Ovary (tissue), 9 donors: Measurements from ENCODE around the gene CYTH2. TPM values are rescaled to one million over a fixed set of nuclear protein-coding genes. Genes with fewer than 3 reads are reported as not detected.
"Not testable (repeated sequence)": the region's sequence is repeated elsewhere in the genome, so short reads cannot be mapped to it uniquely, and the experiment has no call there.

ENCODE experiments used
- DNase-seq, 5 donors: peaks; one replicate each; pipeline ENCODE4 v3.0.0-alpha.2; 2019 to 2020
- H3K27ac ChIP-seq, 2 donors: fragments of 200-600 bp; one replicate each; pipeline versions ENCODE4 v1.5.1 to v1.8.0; 2019 to 2022
- H3K27me3 ChIP-seq: fragments of 200-600 bp; one replicate; pipeline ENCODE4 v1.8.0; 2022
- H3K36me3 ChIP-seq: fragments of 200-600 bp; sonication (generic); one replicate; pipeline ENCODE4 v1.5.1; 2019
- H3K4me1 ChIP-seq: one replicate; pipeline ENCODE4 v1.8.1; 2013; ENCODE audit warnings: mild to moderate bottlenecking, moderate library complexity; ENCODE audit not compliant: insufficient read depth
- H3K4me3 ChIP-seq: fragments of 200-600 bp; sonication (generic); one replicate; pipeline ENCODE4 v1.5.1; 2017
- H3K9me3 ChIP-seq, 2 donors: fragments of 200-600 bp in 1 of 2; sonication (generic) in 1 of 2; one replicate each; pipeline versions ENCODE4 v1.5.1 to v1.8.1; 2013 to 2019; ENCODE audit warnings: mild to moderate bottlenecking in 1 of 2, moderate library complexity in 1 of 2
- CTCF ChIP-seq, 3 donors: fragments of 450-650 bp in 2 of 3; fragments of 200-600 bp in 1 of 3; IDR thresholded peaks; one replicate each; pipeline versions ENCODE4 v1.5.1 to v1.8.0; 2016 to 2022; ENCODE audit warnings: antibody characterized with exemption in 3 of 3, mild to moderate bottlenecking in 1 of 3
- EP300 ChIP-seq: sonication (generic); formaldehyde crosslinking; IDR thresholded peaks from one replicate; pipeline ENCODE4 v1.6.1; 2017; ENCODE audit warnings: antibody characterized with exemption
- POLR2A ChIP-seq: fragments of 450-650 bp; IDR thresholded peaks from one replicate; pipeline ENCODE4 v1.6.1; 2017; ENCODE audit warnings: antibody characterized with exemption, mild to moderate bottlenecking, moderate library complexity
- WGBS, 3 donors: extraction: QIAGEN DNeasy Blood & Tissue Kit in 1 of 3; methylation state at CpG; one replicate each; pipeline versions ENCODE4 v1.1.5 to v1.1.7; 2013 to 2017; 5-methylcytosine and 5-hydroxymethylcytosine counted together
- intact Hi-C, 4 donors: fragments of 100-400 bp; cut with DNase I; formaldehyde crosslinking; loops; one replicate each; pipeline versions ENCODE4 v1.11.0 to v1.15.1; 2022 to 2023
- polyA plus RNA-seq, 2 donors: library from polyadenylated mRNA; stranded (reverse); fragments of 200-250 nt in 1 of 2; fragments of 350-450 nt in 1 of 2; fragmentation: Illumina TruSeq in 1 of 2; extraction: RNeasy Lipid Tissue Mini Kit (QIAGEN cat#74804) in 1 of 2; gene quantifications; one replicate each; pipeline ENCODE4 v1.2.3, GENCODE V29; 2013 to 2014
- total RNA-seq, 7 donors: library from RNA; depleted of rRNA in 2 of 7; stranded (reverse); fragments of >200 nt in 2 of 7; fragmentation: NEBNext Ultra II Directional in 3 of 7; extraction: Animal tissue kit (Norgen Biotek cat#: 25700) in 3 of 7; gene quantifications; one replicate each; pipeline versions ENCODE4 v1.1.0 to v1.2.4, GENCODE V29; 2016 to 2023
- donor health status: DM: no; HTN: no; CAD: no; lungs with moderate emphysema.
- donor health status: DM: no; HTN: no; CAD: no.
- donor health status: Bipolar disorder and iron deficiency.
- donor health status: DM: yes; HTN: yes; CAD: no.
- donor health status: DM: no; HTN: no; CAD: no.
- donor health status: DM: yes; HTN: yes; CAD: no.

CYTH2 gene
- total and polyA plus RNA-seq, 9 donors = 27.6 to 66.5 (median 49.4) TPM

- intact Hi-C loops = loop anchor here in 1 of 4 donors (10.0 kb wide), 1 partner anchor 132 kb away; the partner anchor contains the start of genes FAM83E, RPL18 and SPHK2
- H3K36me3 ChIP-seq = no peaks in the 10 kb centered on the region
- no peak for TF ChIP-seq POLR2A
- TF ChIP-seq CTCF (IDR thresholded peaks at IDR 0.05) = no peak
- TF ChIP-seq EP300 = no peak
- no peaks in the 10 kb centered on the region for H3K27me3 ChIP-seq
- no peaks in the 10 kb centered on the region for H3K9me3 ChIP-seq
- H3K4me1 ChIP-seq = peaks cover 9% of the 10 kb centered on the region
- WGBS, 3 donors = 32 to 76% (median 58%) methylated on average over 1 to 3 of the region's 3 CpGs
- no peak for DNase-seq
- no peak overlapping the region for H3K27ac ChIP-seq
- H3K4me3 ChIP-seq = no peak overlapping the region
Observed at GRCh38 chr19:48483301-48483700, 14.1 kb downstream of the CYTH2 start.

DNA sequence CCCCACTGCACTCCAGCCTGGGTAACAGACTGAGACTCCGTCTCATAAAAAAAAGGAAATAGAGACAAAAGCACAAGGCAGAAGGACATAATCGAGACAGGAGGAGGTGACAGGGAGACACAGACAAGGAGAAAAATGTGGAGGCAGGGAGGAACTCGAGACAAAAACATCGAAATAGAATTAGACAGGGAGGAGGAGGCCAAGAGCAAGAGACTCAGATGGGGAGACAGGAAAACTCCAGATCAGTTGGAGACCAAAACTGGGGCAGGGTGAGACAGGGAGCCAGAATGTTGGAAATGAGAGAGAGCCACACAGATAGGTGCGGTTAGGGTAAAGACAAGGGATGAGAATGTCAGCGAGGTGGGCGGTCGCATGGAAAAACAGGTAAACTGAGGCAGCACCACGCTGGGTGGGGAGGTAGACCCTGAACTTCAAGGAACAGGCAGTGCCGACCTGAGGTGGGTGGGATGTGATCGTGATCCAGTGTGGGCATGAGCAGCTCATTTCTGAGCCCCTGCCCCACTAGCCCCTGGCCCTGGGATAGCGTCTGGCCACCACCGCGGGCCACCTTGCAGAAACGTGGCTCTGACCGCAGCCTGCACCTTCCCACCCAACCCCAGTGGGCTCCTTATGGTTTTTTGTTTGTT, 15.2 kb downstream of the CYTH2 start:
- TF ChIP-seq CTCF (IDR thresholded peaks at IDR 0.05) (no peak), POLR2A (no peak), EP300 (no peak)
- DNase-seq = no peak
- no peaks in the 10 kb centered on the region for H3K27me3 ChIP-seq
- intact Hi-C loops = loop anchor here in 1 of 4 donors (10.0 kb wide), 1 partner anchor 130 kb away; the partner anchor contains the start of genes FAM83E, RPL18 and SPHK2
- no peak overlapping the region for H3K4me3 ChIP-seq
- H3K27ac ChIP-seq = no peak overlapping the region
- WGBS, 3 donors = 74 to 77% (median 75%) methylated on average over 16 of the region's 16 CpGs
- no peaks in the 10 kb centered on the region for H3K36me3 ChIP-seq
- no peaks in the 10 kb centered on the region for H3K9me3 ChIP-seq
- H3K4me1 ChIP-seq = peaks cover 9% of the 10 kb centered on the region

DNA sequence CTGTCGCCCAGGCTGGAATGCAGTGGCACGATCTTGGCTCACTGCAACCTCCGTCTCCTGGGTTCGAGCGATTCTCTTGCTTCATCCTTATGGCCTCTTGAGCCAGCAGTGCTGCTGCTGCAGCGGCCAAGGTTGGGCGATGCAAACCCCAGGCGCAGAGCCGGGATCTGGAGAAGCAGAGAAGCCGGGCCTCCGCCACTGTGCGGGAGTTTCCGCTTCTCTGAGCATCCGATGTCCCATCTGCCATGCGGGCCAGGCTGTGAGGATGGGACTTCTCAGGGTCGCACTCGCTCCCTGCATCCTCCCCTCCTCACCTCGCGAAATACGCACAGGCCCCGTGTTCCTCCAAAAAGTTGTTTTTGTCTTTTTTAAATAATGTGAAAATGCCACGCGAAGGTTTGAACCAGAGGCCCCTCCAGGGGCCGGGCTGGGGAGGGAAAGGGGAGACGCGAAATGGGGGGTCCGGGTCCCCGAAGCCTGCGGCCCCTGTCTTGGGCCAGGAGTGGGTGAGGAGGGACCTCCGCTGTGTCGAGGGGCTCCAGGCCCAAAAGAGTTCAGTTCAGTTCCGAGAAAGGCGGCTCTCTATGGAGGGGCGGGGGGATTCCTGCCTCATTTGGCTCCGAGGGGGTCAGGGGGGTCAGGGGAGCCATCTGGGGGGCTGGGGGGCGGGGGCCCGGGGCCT, 15.9 kb downstream of the CYTH2 start:
- Histone ChIP-seq H3K36me3 (no peaks in the 10 kb centered on the region), H3K4me1 (peaks cover 9% of the 10 kb centered on the region), H3K9me3 (no peaks in the 10 kb centered on the region), H3K27ac (no peak overlapping the region), H3K4me3 (no peak overlapping the region), H3K27me3 (no peaks in the 10 kb centered on the region)
- intact Hi-C loops = loop anchor here in 1 of 4 donors (10.0 kb wide), 1 partner anchor 130 kb away; the partner anchor contains the start of genes FAM83E, RPL18 and SPHK2
- no peak for DNase-seq
- WGBS, 3 donors = 63 to 68% (median 65%) methylated on average over 34 to 37 of the region's 37 CpGs
- no peak for TF ChIP-seq CTCF (IDR thresholded peaks at IDR 0.05)
- TF ChIP-seq POLR2A = no peak
- TF ChIP-seq EP300 = no peak

GRCh38 chr19:48486706-48487105, 17.5 kb downstream of the CYTH2 start:
- not testable (repeated sequence) for H3K4me3 ChIP-seq, H3K36me3 ChIP-seq, H3K4me1 ChIP-seq, H3K27ac ChIP-seq, H3K9me3 ChIP-seq, DNase-seq, H3K27me3 ChIP-seq
- intact Hi-C loops = loop anchor here in 1 of 4 donors (10.0 kb wide), 1 partner anchor 128 kb away; the partner anchor contains the start of genes FAM83E, RPL18 and SPHK2
- 82 to 91% (median 88%) methylated on average over 10 of the region's 10 CpGs for WGBS, 3 donors
